IPS DF 4.7 (cell line): ENCODE results near the gene ITCH.
A peak's percentile ranks its signal among the peaks of the same experiment; 100 is the strongest.
"Not testable (repeated sequence)": the region's sequence is repeated elsewhere in the genome, so short reads cannot be mapped to it uniquely, and the experiment has no call there.

Experiments used
- DNase-seq: peaks from one replicate; pipeline ENCODE4 v3.0.0-alpha.2; 2013; ENCODE audit warnings: low spot score; ENCODE audit errors: extremely low read depth

The ITCH gene

GRCh38 chr20:34507702-34508413 lies 144.8 kb downstream of the ITCH start:
- no peak for DNase-seq

- no peak for DNase-seq
These were observed 147.5 kb downstream of the ITCH start for GRCh38 chr20:34510575-34510974.

- no peak for DNase-seq
These were observed 148.8 kb downstream of the ITCH start for GRCh38 chr20:34511891-34512265.

GRCh38 chr20:34512266-34512954 lies 149.3 kb downstream of the ITCH start:
- no peak for DNase-seq

GRCh38 chr20:34512955-34513419 lies 149.9 kb downstream of the ITCH start:
- DNase-seq, result no peak

GRCh38 chr20:34514034-34514433 lies 151.0 kb downstream of the ITCH start:
- DNase-seq, result not testable (repeated sequence)

GRCh38 chr20:34514897-34515483 lies 151.9 kb downstream of the ITCH start:
- no peak for DNase-seq

GRCh38 chr20:34515484-34516246 lies 152.6 kb downstream of the ITCH start:
- no peak for DNase-seq

- peak; percentile 81 for DNase-seq
These were observed 153.4 kb downstream of the ITCH start, which contains the start of gene DYNLRB1 for GRCh38 chr20:34516247-34517113. TSS of gene DYNLRB1 (plus strand) at chr20:34516422. CDS start at chr20:34516459, 37 bp downstream.

GRCh38 chr20:34517114-34517505 lies 154.0 kb downstream of the ITCH start:
- no peak for DNase-seq

GRCh38 chr20:34518863-34519262 lies 155.8 kb downstream of the ITCH start:
- not testable (repeated sequence) for DNase-seq

GRCh38 chr20:34519841-34520240 lies 156.8 kb downstream of the ITCH start:
- DNase-seq, result not testable (repeated sequence)

GRCh38 chr20:34522969-34523871 lies 160.1 kb downstream of the ITCH start:
- DNase-seq, result no peak

- DNase-seq, result no peak
These were observed 161.4 kb downstream of the ITCH start for GRCh38 chr20:34524426-34524825.

GRCh38 chr20:34525342-34525708 lies 162.3 kb downstream of the ITCH start:
- no peak for DNase-seq

- no peak for DNase-seq
These were observed 162.8 kb downstream of the ITCH start for GRCh38 chr20:34525709-34526416.

- DNase-seq, result no peak
These were observed 163.4 kb downstream of the ITCH start for GRCh38 chr20:34526466-34526865.

- no peak for DNase-seq
These were observed 163.9 kb downstream of the ITCH start for GRCh38 chr20:34527016-34527415.

GRCh38 chr20:34528921-34529297 lies 165.8 kb downstream of the ITCH start:
- DNase-seq, result no peak
